ENCODE results near the gene SRP19.

DNA sequence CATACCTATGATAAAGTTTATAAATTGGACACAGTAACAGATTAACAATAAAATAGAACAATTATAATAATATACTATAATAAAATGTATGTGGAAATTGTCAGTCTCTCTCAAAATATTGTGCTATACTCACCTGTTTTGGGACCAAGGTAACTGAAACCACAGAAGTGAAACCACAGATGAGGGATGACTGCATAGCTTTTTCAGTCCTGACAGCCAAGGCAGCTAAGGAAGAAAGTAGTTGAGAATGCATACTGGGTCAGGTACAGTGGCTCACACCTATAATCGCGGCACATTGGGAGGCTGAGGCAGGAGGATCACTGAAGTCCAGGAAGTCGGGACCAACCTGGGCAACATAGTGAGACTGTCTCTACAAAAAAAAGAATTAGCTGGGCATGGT lies 8.9 kb downstream of the SRP19 start:
- TF ChIP-seq, protein P1, sequence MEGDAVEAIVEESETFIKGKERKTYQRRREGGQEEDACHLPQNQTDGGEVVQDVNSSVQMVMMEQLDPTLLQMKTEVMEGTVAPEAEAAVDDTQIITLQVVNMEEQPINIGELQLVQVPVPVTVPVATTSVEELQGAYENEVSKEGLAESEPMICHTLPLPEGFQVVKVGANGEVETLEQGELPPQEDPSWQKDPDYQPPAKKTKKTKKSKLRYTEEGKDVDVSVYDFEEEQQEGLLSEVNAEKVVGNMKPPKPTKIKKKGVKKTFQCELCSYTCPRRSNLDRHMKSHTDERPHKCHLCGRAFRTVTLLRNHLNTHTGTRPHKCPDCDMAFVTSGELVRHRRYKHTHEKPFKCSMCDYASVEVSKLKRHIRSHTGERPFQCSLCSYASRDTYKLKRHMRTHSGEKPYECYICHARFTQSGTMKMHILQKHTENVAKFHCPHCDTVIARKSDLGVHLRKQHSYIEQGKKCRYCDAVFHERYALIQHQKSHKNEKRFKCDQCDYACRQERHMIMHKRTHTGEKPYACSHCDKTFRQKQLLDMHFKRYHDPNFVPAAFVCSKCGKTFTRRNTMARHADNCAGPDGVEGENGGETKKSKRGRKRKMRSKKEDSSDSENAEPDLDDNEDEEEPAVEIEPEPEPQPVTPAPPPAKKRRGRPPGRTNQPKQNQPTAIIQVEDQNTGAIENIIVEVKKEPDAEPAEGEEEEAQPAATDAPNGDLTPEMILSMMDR (IDR thresholded peaks at IDR 0.05): no peak
- TF ChIP-seq EZH2 (IDR thresholded peaks at IDR 0.05): no peak
- no peak for TF ChIP-seq EZH2phosphoT487 (IDR thresholded peaks at IDR 0.05)

Measured in neural progenitor cell (in vitro differentiated cells).